CD4-positive, CD25-positive, alpha-beta regulatory T cell (primary cell): ENCODE measurements around the gene WDR45. TPM values are rescaled to one million over a fixed set of nuclear protein-coding genes. Genes with fewer than 3 reads are reported as not detected.
A peak's percentile ranks its signal among the peaks of the same experiment; 100 is the strongest.

Experiments
- ATAC-seq, 2 donors: fragments of 150-1000 bp; cut with Tn5 transposase; one replicate each; pipeline ENCODE4 v1.10.0; 2021; ENCODE audit warnings: low read depth in 2 of 2, moderate number of reproducible peaks in 2 of 2, moderate library complexity in 1 of 2
- DNase-seq, 3 donors: peaks; one replicate each; pipeline versions ENCODE4 v3.0.0 to v3.0.0-alpha.2; 2012 to 2022; ENCODE audit warnings: mixed read lengths in 1 of 3
- H3K27ac ChIP-seq: one replicate; pipeline ENCODE4 v1.7.0; 2013; ENCODE audit warnings: mild to moderate bottlenecking, low read length; ENCODE audit not compliant: insufficient read depth, poor library complexity, severe bottlenecking
- H3K27me3 ChIP-seq: one replicate; pipeline ENCODE4 v1.7.0; 2013; ENCODE audit warnings: low read length; ENCODE audit not compliant: control insufficient read depth, insufficient read depth
- H3K36me3 ChIP-seq: one replicate; pipeline ENCODE4 v1.7.0; 2013; ENCODE audit warnings: mild to moderate bottlenecking, low read length, moderate library complexity; ENCODE audit not compliant: control insufficient read depth, insufficient read depth
- H3K4me1 ChIP-seq: 2 replicates; pipeline ENCODE4 v1.7.0; 2013; ENCODE audit warnings: mild to moderate bottlenecking, low read length; ENCODE audit not compliant: insufficient read depth, control insufficient read depth, poor library complexity, severe bottlenecking
- H3K4me3 ChIP-seq: one replicate; pipeline ENCODE4 v1.7.0; 2013; ENCODE audit warnings: low read depth, mild to moderate bottlenecking, low read length, moderate library complexity
- H3K9me3 ChIP-seq, 2 experiments: 1 replicate in 1 of 2; 2 replicates in 1 of 2; pipeline ENCODE4 v1.7.0; 2013; ENCODE audit warnings: low read length in 2 of 2, mild to moderate bottlenecking in 1 of 2, moderate library complexity in 1 of 2; ENCODE audit not compliant: control insufficient read depth in 2 of 2
- H3K27ac Mint-ChIP-seq, 3 donors: one replicate each; pipeline ENCODE4 v1.8.0; 2020 to 2022; ENCODE audit warnings: mild to moderate bottlenecking in 3 of 3, mixed read lengths in 3 of 3, moderate library complexity in 2 of 3
- H3K27me3 Mint-ChIP-seq: one replicate; pipeline ENCODE4 v1.8.0; 2022; ENCODE audit warnings: mild to moderate bottlenecking, mixed read lengths
- H3K36me3 Mint-ChIP-seq: one replicate; pipeline ENCODE4 v1.8.0; 2020; ENCODE audit warnings: mixed read lengths
- H3K4me1 Mint-ChIP-seq, 4 donors: one replicate each; pipeline ENCODE4 v1.8.0; 2020 to 2022; ENCODE audit warnings: mixed read lengths in 4 of 4, mild to moderate bottlenecking in 1 of 4
- H3K4me3 Mint-ChIP-seq, 4 donors: one replicate each; pipeline ENCODE4 v1.8.0; 2020 to 2022; ENCODE audit warnings: mild to moderate bottlenecking in 4 of 4, mixed read lengths in 4 of 4, moderate library complexity in 3 of 4
- H3K9me3 Mint-ChIP-seq, 7 donors: one replicate each; pipeline ENCODE4 v1.8.0; 2020 to 2022; ENCODE audit warnings: mixed read lengths in 7 of 7, mild to moderate bottlenecking in 3 of 7, moderate library complexity in 2 of 7
- polyA plus RNA-seq, 4 donors: library from polyadenylated mRNA; unstranded; fragments of 300-500 nt; fragmentation: Illumina TruSeq; gene quantifications; one replicate each; pipeline ENCODE4 v1.2.3, GENCODE V29; 2021
- total RNA-seq: library from RNA; stranded (reverse); gene quantifications from one replicate; pipeline ENCODE4 v1.2.3, GENCODE V29; 2022

WDR45 gene
- total and polyA plus RNA-seq, 5 donors from 2014 or later, result 62.8 to 85.6 (median 68.3) TPM

- no peaks in the 10 kb centered on the region for H3K9me3 ChIP-seq
- Mint-ChIP-seq H3K9me3 (peaks cover 0 to 2% (median 0%) of the 10 kb centered on the region in 7 donors), H3K4me3 (no peak overlapping the region), H3K4me1 (peaks cover 0 to 17% (median 6%) of the 10 kb centered on the region in 4 donors), H3K36me3 (no peaks in the 10 kb centered on the region), H3K27me3 (no peaks in the 10 kb centered on the region), H3K27ac (no peak overlapping the region)
- no peaks in the 10 kb centered on the region for H3K36me3 ChIP-seq
- H3K27ac ChIP-seq, result no peak overlapping the region
- no peak overlapping the region for H3K4me3 ChIP-seq
- H3K4me1 ChIP-seq, result peaks cover 1% of the 10 kb centered on the region
- no peak for ATAC-seq
- no peak for DNase-seq
- H3K27me3 ChIP-seq, result no peaks in the 10 kb centered on the region
Observed at GRCh38 chrX:49059201-49059600, 20.5 kb downstream of the WDR45 start.

- H3K36me3 ChIP-seq, result no peaks in the 10 kb centered on the region
- Mint-ChIP-seq H3K27me3 (no peaks in the 10 kb centered on the region), H3K27ac (peak within 1 kb of the TSS in 1 of 3 donors; percentile 20), H3K9me3 (peaks cover 0 to 2% (median 0%) of the 10 kb centered on the region in 7 donors), H3K4me3 (no peak within 1 kb of the TSS), H3K4me1 (peaks cover 0 to 21% (median 8%) of the 10 kb centered on the region in 4 donors), H3K36me3 (no peaks in the 10 kb centered on the region)
- DNase-seq (no peak), ATAC-seq (no peak)
- peaks cover 5% of the 10 kb centered on the region for H3K4me1 ChIP-seq
- no peak within 1 kb of the TSS for H3K4me3 ChIP-seq
- H3K27me3 ChIP-seq, result no peaks in the 10 kb centered on the region
- no peak within 1 kb of the TSS for H3K27ac ChIP-seq
- no peaks in the 10 kb centered on the region for H3K9me3 ChIP-seq
Observed at GRCh38 chrX:49058794-49059193, 20.9 kb downstream of the WDR45 start, which contains the start of gene CCDC120. TSS of gene CCDC120 (plus strand) at chrX:49058999. CDS start at chrX:49062042, 3,043 bp downstream.

GRCh38 chrX:49054073-49054762, 25.5 kb downstream of the WDR45 start:
- Histone ChIP-seq H3K4me3 (peak overlapping the region; percentile 53), H3K4me1 (peaks cover 6% of the 10 kb centered on the region), H3K9me3 (no peaks in the 10 kb centered on the region), H3K27me3 (no peaks in the 10 kb centered on the region), H3K27ac (peak overlapping the region; percentile 81), H3K36me3 (no peaks in the 10 kb centered on the region)
- Mint-ChIP-seq H3K4me3 (peak overlapping the region; percentile 54 to 93 (median 86)), H3K36me3 (peaks cover 3% of the 10 kb centered on the region), H3K27me3 (no peaks in the 10 kb centered on the region), H3K27ac (peak overlapping the region; percentile 89 to 92 (median 90)), H3K9me3 (peaks cover 0 to 1% (median 0%) of the 10 kb centered on the region in 7 donors), H3K4me1 (peaks cover 0 to 26% (median 12%) of the 10 kb centered on the region in 4 donors)
- DNase-seq (no peak), ATAC-seq (no peak)

- peak overlapping the region; percentile 81 for H3K27ac ChIP-seq
Observed at GRCh38 chrX:49053223-49054072, 26.2 kb downstream of the WDR45 start.

GRCh38 chrX:49043987-49044281, 35.8 kb downstream of the WDR45 start:
- no peak for ATAC-seq
- H3K27me3 ChIP-seq, result no peaks in the 10 kb centered on the region
- no peaks in the 10 kb centered on the region for H3K36me3 ChIP-seq
- no peaks in the 10 kb centered on the region for H3K9me3 ChIP-seq
- peak overlapping the region; percentile 94 for H3K27ac ChIP-seq
- Mint-ChIP-seq H3K27ac (peak overlapping the region; percentile 23 to 97 (median 92)), H3K9me3 (no peaks in the 10 kb centered on the region), H3K4me3 (peak overlapping the region; percentile 89 to 97 (median 90)), H3K27me3 (no peaks in the 10 kb centered on the region), H3K36me3 (peaks cover under 1% of the 10 kb centered on the region), H3K4me1 (peaks cover 0 to 40% (median 17%) of the 10 kb centered on the region in 4 donors)
- H3K4me1 ChIP-seq, result peaks cover 32% of the 10 kb centered on the region
- DNase-seq, result no peak
- H3K4me3 ChIP-seq, result peak overlapping the region; percentile 26

More at GRCh38 chrX:49053223-49054072, 26.2 kb downstream of the WDR45 start:
- Mint-ChIP-seq H3K27me3 (no peaks in the 10 kb centered on the region), H3K27ac (peak overlapping the region; percentile 89 to 95 (median 90)), H3K9me3 (peaks cover 0 to 1% (median 0%) of the 10 kb centered on the region in 7 donors), H3K4me3 (peak overlapping the region; percentile 83 to 93 (median 90)), H3K4me1 (peaks cover 0 to 26% (median 12%) of the 10 kb centered on the region in 4 donors), H3K36me3 (peaks cover 3% of the 10 kb centered on the region)
- Histone ChIP-seq H3K4me1 (peaks cover 6% of the 10 kb centered on the region), H3K4me3 (peak overlapping the region; percentile 53), H3K27me3 (no peaks in the 10 kb centered on the region), H3K36me3 (no peaks in the 10 kb centered on the region), H3K9me3 (no peaks in the 10 kb centered on the region)
- DNase-seq, result peak; percentile 41 to 72 (median 47)
- ATAC-seq, result peak; percentile 69 to 77

GRCh38 chrX:49043220-49043986, 36.3 kb downstream of the WDR45 start, which contains the start of gene TFE3:
TSS of gene TFE3 (minus strand) at chrX:49043357. CDS start at chrX:49043226, 131 bp downstream.
- peak within 1 kb of the TSS; percentile 94 for H3K27ac ChIP-seq
- H3K9me3 ChIP-seq, result no peaks in the 10 kb centered on the region
- H3K36me3 ChIP-seq, result peaks cover 4% of the 10 kb centered on the region
- peak; percentile 87 to 90 for ATAC-seq
- H3K27me3 ChIP-seq, result no peaks in the 10 kb centered on the region
- peak within 1 kb of the TSS; percentile 92 to 97 (median 95) for H3K27ac Mint-ChIP-seq
- H3K4me3 ChIP-seq, result peak within 1 kb of the TSS; percentile 83
- H3K4me1 ChIP-seq, result peaks cover 32% of the 10 kb centered on the region
- H3K36me3 Mint-ChIP-seq, result peaks cover 6% of the 10 kb centered on the region
- peak within 1 kb of the TSS; percentile 89 to 97 (median 90) for H3K4me3 Mint-ChIP-seq
- no peaks in the 10 kb centered on the region for H3K9me3 Mint-ChIP-seq
- H3K4me1 Mint-ChIP-seq, result peaks cover 0 to 40% (median 17%) of the 10 kb centered on the region in 4 donors
- no peaks in the 10 kb centered on the region for H3K27me3 Mint-ChIP-seq
- peak; percentile 95 to 98 (median 95) for DNase-seq

- peaks cover 0 to 40% (median 17%) of the 10 kb centered on the region in 4 donors for H3K4me1 Mint-ChIP-seq
- no peaks in the 10 kb centered on the region for H3K9me3 Mint-ChIP-seq
- peaks cover 10% of the 10 kb centered on the region for H3K36me3 Mint-ChIP-seq
- Histone ChIP-seq H3K27me3 (no peaks in the 10 kb centered on the region), H3K4me1 (peaks cover 32% of the 10 kb centered on the region), H3K9me3 (no peaks in the 10 kb centered on the region), H3K27ac (peak overlapping the region; percentile 94), H3K36me3 (peaks cover 11% of the 10 kb centered on the region), H3K4me3 (peak overlapping the region; percentile 83)
- H3K27me3 Mint-ChIP-seq, result no peaks in the 10 kb centered on the region
- ATAC-seq (no peak), DNase-seq (no peak)
- peak overlapping the region; percentile 92 to 97 (median 95) for H3K27ac Mint-ChIP-seq
- H3K4me3 Mint-ChIP-seq, result peak overlapping the region; percentile 89 to 97 (median 90)
Observed at GRCh38 chrX:49042581-49043219, 37.0 kb downstream of the WDR45 start.
